SU-DHL-6 (cell line): ENCODE data around the gene ATP6V1B1.

Source experiments
- EZH2phosphoT487 ChIP-seq: fragments of 200-600 bp; sonication (generic), shearing (Covaris generic); conservative IDR thresholded peaks from 2 replicates; pipeline ENCODE4 v1.6.1; 2018; ENCODE audit warnings: mild to moderate bottlenecking, antibody characterized with exemption, low read length, moderate library complexity, mixed read lengths
- TF ChIP-seq, protein P1 (sequence below): fragments of 200-600 bp; sonication (generic); IDR thresholded peaks from one replicate; pipeline ENCODE4 v1.5.1; 2017; ENCODE audit warnings: antibody characterized with exemption, mild to moderate bottlenecking, low read length, moderate library complexity; ENCODE audit not compliant: insufficient read depth, poor library complexity, severe bottlenecking

DNA sequence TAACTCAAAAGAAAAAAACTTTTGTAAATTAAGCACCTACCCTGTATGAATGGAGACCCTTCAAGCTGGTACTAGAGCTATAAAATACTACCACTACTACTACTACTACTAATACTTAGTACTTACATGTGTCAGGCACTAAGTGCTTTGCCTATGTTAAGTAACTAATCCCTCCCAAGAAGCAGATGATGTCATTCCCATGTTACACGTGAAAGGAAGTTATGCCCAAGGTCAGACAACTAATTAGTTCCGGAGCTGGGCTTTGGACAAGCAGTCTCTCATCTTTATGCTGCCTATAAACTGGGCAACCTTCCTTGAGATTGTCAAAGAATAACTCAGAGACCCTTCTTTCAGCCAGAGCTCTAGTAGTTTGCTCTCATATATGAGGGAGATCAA, 13.9 kb upstream of the ATP6V1B1 start:
- TF ChIP-seq, protein P1, sequence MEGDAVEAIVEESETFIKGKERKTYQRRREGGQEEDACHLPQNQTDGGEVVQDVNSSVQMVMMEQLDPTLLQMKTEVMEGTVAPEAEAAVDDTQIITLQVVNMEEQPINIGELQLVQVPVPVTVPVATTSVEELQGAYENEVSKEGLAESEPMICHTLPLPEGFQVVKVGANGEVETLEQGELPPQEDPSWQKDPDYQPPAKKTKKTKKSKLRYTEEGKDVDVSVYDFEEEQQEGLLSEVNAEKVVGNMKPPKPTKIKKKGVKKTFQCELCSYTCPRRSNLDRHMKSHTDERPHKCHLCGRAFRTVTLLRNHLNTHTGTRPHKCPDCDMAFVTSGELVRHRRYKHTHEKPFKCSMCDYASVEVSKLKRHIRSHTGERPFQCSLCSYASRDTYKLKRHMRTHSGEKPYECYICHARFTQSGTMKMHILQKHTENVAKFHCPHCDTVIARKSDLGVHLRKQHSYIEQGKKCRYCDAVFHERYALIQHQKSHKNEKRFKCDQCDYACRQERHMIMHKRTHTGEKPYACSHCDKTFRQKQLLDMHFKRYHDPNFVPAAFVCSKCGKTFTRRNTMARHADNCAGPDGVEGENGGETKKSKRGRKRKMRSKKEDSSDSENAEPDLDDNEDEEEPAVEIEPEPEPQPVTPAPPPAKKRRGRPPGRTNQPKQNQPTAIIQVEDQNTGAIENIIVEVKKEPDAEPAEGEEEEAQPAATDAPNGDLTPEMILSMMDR: no peak
- TF ChIP-seq EZH2phosphoT487: no peak
